D341Med (cell line): Measurements from ENCODE around the gene METTL4.

Source experiments
- DNase-seq: peaks from one replicate; pipeline ENCODE4 v3.0.0; 2012; ENCODE audit warnings: low spot score

Gene METTL4

DNA sequence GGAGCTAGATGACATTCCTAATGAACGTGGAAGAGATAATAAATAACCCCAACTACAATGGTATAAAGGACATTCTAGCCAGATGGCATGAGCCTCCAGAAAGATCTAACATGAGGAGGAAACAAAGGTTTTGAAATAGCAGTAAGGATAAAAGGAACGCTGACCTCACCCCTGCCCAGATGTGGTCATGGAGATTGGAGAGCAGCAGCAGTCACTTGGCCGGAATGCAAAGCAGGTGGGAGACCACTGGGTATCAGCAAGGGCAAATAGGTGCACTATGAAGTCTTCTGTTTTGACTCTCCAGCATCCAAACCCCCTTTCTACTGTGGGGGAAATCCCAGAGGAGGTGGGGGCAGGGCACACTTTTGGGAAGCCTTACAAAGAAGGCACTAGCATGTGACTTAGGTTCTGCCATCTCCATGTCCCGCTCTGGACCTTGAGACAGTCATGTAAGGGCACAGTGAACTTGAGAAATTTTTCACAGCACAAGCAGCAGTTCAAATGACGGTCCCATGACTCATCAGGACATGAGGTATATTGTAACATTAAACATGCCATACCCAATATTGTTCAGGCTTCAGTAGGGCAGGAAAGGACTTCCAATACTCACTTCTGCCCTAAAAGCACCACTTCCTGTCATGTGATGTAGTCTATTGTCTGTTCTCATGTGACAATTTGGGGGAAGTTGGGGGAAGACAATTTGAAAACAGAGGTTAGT lies 55.2 kb downstream of the METTL4 start:
- DNase-seq = no peak

DNA sequence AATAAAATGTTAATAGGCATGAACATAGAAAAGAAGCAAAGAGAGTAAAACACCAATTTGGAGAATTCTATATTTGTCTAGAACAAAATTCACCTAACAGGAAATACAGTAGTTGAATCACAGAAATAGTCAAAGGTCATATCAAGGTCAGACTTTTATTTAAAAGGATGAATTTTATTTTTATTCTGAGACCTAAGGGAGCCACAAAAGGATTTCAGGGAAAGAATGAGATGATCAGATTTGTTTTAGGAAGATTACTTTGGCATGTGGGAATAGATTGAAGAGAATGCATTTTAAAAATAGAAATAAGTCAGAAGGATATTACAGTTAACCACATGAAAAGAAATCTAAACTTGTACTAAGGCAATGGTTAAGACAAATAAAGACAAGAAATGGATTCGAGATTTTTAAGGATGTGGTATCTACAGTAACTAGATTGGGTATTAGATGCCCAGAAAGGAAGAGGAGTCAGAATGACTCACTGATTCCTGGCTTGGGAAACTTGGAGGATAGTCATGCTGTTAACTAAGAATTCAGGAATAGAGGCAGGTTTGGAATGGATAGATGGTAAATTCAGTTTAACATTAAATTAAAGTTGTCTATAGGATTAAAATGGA lies 56.0 kb downstream of the METTL4 start:
- DNase-seq = no peak

DNA sequence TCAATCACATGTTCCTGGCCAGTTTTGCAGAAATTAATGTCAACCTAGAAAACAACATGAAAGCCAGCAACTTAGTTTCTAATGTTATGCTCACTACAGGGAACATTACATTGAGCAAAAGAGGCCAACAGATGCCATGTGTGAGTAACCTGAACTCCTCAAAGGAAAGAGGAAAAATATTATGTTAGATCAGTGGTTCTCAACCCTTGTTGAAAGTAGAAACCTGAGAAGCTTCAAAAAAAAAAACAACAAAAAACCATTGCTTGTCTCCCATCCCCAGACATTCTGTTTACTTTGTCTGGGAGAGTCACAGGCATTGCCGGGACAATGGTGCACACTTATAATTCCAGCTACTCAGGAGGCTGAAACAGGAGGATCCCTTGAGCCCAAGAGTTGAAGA lies 57.7 kb downstream of the METTL4 start:
- no peak for DNase-seq

DNA sequence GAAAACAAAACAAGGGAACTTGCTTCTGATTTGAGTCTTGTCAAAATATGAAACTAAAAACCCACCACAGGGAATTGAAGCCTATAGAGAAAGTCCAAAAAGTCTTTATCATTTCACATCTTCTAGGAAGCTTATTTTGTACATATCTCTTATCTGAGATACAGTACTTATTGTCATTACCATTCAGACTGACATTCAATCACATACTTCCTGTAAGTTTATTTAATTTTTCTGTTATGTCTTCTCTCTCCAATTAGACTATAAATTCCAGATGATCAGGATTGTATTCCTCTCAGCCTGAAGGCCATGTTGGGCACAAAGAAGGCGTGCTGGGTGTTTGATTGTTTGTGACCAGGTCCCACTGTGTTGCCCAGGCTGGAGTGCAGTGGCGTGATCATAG lies 59.2 kb downstream of the METTL4 start:
- no peak for DNase-seq

DNA sequence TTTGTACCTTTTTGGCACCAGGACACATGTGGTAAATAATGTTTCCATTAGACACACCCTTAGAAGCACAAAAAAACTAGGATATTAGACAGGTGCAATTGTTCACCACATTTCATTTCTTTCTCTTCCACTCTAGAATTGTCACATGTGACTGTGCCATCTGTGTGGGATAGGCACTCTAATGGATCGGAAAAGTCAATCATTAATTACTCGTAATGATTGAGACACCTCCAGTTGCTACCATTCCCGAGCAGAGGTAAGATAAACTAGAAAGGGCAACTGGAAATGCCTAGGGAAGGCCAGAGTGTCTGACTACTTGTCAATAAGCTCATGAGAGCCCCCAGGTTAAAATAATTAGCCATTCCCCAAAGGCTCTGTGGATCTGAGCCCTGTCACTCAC lies 59.9 kb downstream of the METTL4 start:
- no peak for DNase-seq

DNA sequence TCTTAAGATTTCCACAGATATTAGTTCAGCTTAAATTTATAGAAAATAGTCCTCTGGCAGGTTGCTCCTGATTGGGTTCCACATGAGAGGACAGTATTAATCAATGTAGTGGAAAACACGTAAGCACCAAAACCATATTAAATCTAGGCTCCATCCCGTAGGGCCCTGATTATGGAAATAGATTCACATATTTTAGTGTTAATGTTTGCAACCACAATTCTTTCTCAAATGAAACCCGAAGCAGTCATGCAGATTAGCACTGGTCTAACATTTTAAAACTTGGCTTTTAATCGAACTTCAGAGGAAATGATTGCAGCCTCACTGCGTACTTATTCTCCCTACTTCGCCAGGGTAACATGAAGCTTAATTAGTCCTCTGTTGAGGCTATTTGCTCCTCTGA lies 60.9 kb downstream of the METTL4 start:
- no peak for DNase-seq

DNA sequence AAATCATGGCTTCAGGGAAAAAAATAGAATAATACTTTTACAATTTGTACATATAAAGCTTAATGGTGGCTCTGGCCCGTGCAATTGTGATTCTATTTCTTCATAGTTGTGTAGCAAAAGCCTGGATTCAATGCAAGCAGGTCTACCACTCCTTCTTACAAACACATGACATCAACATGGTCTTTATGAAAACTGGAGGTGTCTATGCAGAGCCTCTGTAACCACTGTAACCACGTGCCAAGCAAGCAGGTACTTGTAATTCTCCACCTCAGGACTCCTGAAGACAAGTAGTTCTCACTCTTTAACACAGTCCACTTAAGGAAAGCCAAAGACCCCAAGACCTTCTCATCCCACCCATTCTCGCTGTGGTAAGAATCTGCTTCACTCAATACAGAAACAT lies 62.6 kb downstream of the METTL4 start:
- DNase-seq = no peak

DNA sequence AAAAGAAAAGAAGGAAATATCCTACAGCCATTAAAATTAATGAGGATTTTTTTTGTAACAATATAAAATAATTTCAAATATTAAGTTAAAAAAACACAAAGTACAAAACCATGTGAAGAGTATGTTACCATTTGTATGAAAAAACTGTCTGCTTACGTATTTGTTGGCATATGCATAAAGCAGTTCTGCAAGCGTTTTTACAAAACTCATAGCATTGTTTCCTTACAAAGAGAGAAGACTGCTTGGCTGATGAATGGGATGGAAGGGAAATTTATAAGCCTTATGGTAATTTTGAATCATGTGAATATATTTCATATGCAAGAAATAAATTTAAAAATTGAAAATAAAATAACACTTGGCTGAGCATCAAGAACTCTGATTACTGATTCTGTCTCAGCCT lies 63.1 kb downstream of the METTL4 start:
- DNase-seq = no peak

DNA sequence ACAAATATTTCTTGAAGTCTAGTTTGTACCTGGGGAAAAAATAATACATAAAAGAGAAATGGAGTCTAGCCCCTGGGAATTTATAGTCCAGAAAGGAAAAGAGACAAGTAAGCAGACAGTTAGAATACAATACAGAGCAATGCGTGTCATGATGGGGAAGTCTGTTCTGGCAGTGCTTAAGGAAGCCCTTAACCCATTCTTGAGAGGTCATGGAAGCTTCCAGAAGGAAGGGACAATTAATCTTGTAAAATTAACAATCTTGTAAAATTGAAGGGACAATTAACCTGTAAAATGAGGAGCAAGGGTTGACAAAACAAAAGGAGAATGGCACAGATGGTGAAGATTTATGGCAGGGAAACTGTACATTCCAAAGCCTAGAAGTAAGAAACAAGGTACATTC lies 66.7 kb downstream of the METTL4 start:
- DNase-seq = no peak

DNA sequence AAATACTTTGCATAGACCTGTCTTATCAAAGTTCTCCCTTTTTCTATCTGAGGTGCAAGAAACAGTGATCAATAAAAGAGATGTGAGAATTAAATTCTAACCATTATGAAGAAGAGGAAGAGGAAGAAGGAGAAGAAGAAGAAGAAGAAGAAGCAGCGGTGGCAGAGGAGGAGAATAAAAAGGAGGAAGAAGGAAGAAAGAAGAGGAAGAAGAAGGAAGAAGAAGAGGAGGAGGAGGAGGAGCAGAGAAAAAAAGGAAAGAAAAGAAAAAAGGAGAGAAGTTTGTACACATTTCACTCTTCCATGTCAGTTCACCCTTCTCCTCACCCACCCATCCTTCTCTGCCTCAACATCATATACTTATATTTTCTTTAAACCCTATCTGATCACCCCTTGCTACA lies 68.4 kb downstream of the METTL4 start:
- no peak for DNase-seq

DNA sequence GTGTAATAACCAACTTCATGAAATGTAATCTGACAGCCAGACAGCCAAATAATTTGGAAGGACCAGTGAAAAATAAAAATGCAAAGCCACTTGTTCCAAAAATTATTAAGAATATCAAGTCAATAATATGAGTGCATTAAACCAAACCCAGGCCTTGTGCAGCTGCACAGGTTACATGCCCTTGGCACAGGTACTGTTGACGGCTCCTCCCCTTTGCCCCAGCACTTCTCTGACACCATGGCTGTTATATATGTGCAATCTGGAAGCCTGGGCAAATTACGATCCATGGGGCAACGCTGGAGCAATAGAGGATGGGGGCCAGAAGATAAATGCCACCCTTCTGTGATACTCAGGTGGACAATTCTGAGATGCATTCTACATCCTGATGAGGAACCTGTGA lies 68.9 kb downstream of the METTL4 start:
- no peak for DNase-seq

DNA sequence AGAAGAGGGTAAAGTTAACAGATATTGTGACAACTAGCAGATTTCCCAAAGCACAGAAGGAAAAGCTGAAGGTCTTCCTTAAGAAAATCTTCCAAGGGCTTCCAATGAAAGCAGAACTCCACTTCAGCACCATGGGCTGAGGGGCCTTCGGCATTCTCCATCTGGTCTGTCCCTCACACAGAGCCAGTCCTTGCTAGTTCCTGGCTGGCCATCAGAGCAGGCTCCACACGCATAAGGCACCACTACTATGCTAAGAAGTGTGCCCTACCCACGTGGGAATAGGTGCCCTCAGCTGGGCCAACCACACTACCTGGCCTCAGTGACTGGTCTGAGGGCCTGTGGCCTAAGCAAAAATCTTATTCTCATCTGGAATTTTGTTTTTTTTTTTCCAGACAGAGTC lies 73.5 kb downstream of the METTL4 start:
- no peak for DNase-seq

DNA sequence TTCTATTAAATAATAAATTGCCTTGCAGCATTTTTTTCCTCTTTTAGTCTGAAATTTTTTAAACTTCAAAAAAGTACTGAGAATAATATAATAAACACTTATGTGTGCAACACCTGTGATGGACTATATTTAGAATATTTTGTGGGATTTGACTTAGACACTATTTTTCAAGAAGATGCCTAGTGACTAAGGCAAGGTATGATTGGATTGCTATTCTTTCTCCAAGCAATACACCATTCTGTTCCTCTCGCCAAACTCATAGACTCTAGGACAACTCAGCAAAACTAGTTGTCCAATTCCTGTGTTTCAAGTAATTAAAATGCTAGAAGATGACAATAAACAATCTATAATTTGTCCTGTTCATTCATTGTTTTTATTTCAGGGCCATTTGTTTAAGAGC lies 75.9 kb downstream of the METTL4 start:
- no peak for DNase-seq

DNA sequence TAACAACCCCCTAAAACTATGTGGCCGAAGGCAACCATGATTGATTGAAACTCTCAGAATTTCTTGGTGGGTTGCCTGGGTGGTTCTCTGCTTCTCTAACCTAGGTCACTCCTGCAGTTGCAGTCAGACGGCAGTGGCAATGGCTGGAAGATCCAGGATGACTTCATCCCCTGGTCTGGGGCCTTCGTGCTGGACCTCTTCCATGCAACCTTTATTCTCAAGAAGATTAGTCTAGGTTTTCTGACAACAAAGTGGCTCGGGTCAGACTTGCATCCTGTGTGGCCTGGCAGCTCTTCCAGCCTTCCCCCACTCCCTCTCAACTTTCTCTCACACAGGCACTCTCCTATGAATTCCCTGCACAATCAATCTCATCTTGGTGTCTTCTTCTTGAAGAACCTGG lies 76.4 kb downstream of the METTL4 start:
- no peak for DNase-seq
